CD4-positive, alpha-beta T cell (primary cell): Measurements from ENCODE around the gene RYR3. TPM values are rescaled to one million over a fixed set of nuclear protein-coding genes. Genes with fewer than 3 reads are reported as not detected.

Source experiments
- ATAC-seq: fragments of 200-7000 bp; cut with Tn5 transposase; one replicate; pipeline ENCODE4 v1.10.0; 2022; ENCODE audit warnings: mild to moderate bottlenecking; ENCODE audit not compliant: poor library complexity
- CTCF ChIA-PET: fragments of 350-600 bp; sonication (Branson Sonifier 250); formaldehyde crosslinking; loops from one replicate; lab custom pipeline; 2021; ENCODE audit warnings: antibody characterized with exemption, inconsistent platforms; lab: Charles Lee
- POLR2A ChIA-PET: fragments of 350-600 bp; sonication (Branson Sonifier 250); formaldehyde crosslinking; loops from one replicate; lab custom pipeline; 2021; ENCODE audit warnings: antibody characterized with exemption, inconsistent platforms; lab: Charles Lee
- DNase-seq, 14 experiments: peaks; one replicate each; pipeline ENCODE4 v3.0.0-alpha.2; 2013 to 2020; ENCODE audit warnings: mixed read lengths in 2 of 14
- H3K27ac ChIP-seq, 2 donors: one replicate each; pipeline versions ENCODE4 v1.5.1 to v1.7.0; 2013; ENCODE audit warnings: low read length in 2 of 2, low read depth in 1 of 2, mild to moderate bottlenecking in 1 of 2
- H3K27me3 ChIP-seq, 2 experiments: 1 replicate in 1 of 2; 2 replicates in 1 of 2; pipeline versions ENCODE4 v1.6.1 to v1.7.0; 2013; ENCODE audit warnings: low read length in 2 of 2, control low read depth in 1 of 2, mild to moderate bottlenecking in 1 of 2, moderate library complexity in 1 of 2; ENCODE audit not compliant: insufficient read depth in 2 of 2, control insufficient read depth in 1 of 2
- H3K36me3 ChIP-seq: one replicate; pipeline ENCODE4 v1.6.1; 2013; ENCODE audit warnings: low read length, control low read depth; ENCODE audit not compliant: insufficient read depth
- H3K4me1 ChIP-seq: one replicate; pipeline ENCODE4 v1.6.1; 2013; ENCODE audit warnings: low read length, control low read depth; ENCODE audit not compliant: insufficient read depth
- H3K4me3 ChIP-seq: one replicate; pipeline ENCODE4 v1.5.1; 2013; ENCODE audit warnings: mild to moderate bottlenecking, low read length, moderate library complexity
- H3K9me3 ChIP-seq, 2 experiments: 1 replicate in 1 of 2; 2 replicates in 1 of 2; pipeline versions ENCODE4 v1.6.1 to v1.7.0; 2013; ENCODE audit warnings: low read length in 2 of 2, mild to moderate bottlenecking in 2 of 2, control low read depth in 1 of 2, moderate library complexity in 1 of 2; ENCODE audit not compliant: control insufficient read depth in 1 of 2, insufficient read depth in 1 of 2
- H3K27ac Mint-ChIP-seq: one replicate; pipeline ENCODE4 v1.8.0; 2020; ENCODE audit warnings: mixed read lengths
- H3K27me3 Mint-ChIP-seq: one replicate; pipeline ENCODE4 v1.8.0; 2021; ENCODE audit warnings: mixed read lengths
- H3K36me3 Mint-ChIP-seq: one replicate; pipeline ENCODE4 v1.8.0; 2021; ENCODE audit warnings: low read depth, mixed read lengths
- H3K4me1 Mint-ChIP-seq: one replicate; pipeline ENCODE4 v1.8.0; 2021; ENCODE audit warnings: low read depth, mixed read lengths
- H3K4me3 Mint-ChIP-seq: one replicate; pipeline ENCODE4 v1.8.0; 2020; ENCODE audit warnings: mild to moderate bottlenecking, mixed read lengths
- H3K9me3 Mint-ChIP-seq: one replicate; pipeline ENCODE4 v1.8.0; 2020; ENCODE audit warnings: mixed read lengths
- CTCF ChIP-seq: fragments of 200-600 bp; IDR thresholded peaks from one replicate; pipeline ENCODE4 v1.8.0; 2022; ENCODE audit warnings: antibody characterized with exemption, mild to moderate bottlenecking
- intact Hi-C, 2 experiments: fragments of 100-400 bp; cut with DNase I in 1 of 2; cut with micrococcal nuclease in 1 of 2; formaldehyde crosslinking; loops; one replicate each; pipeline versions ENCODE4 v1.15.1 to v1.9.0; 2023 to 2025; cut with DNase I, micrococcal nuclease
- total RNA-seq, 174 experiments: library from RNA in 2 of 174; stranded (reverse) in 2 of 174; gene quantifications; one replicate each; pipeline ENCODE4 v1.2.3 and lab custom pipeline; 2021 to 2026

Gene RYR3
- total RNA-seq, 2 experiments from 2014 or later: not detected

- H3K27ac ChIP-seq: no peak overlapping the region
- H3K9me3 ChIP-seq: no peaks in the 10 kb centered on the region
- intact Hi-C loops: no loop called here
- peaks cover 17% of the 10 kb centered on the region for H3K27me3 Mint-ChIP-seq
- POLR2A ChIA-PET: no interaction called here
- no peaks in the 10 kb centered on the region for H3K27me3 ChIP-seq
- no peaks in the 10 kb centered on the region for H3K4me1 Mint-ChIP-seq
- H3K4me1 ChIP-seq: no peaks in the 10 kb centered on the region
- CTCF ChIA-PET: no interaction called here
- H3K9me3 Mint-ChIP-seq: no peaks in the 10 kb centered on the region
- no peak overlapping the region for H3K4me3 ChIP-seq
- no peak overlapping the region for H3K27ac Mint-ChIP-seq
- no peak for TF ChIP-seq CTCF
- no peaks in the 10 kb centered on the region for H3K36me3 ChIP-seq
- DNase-seq (no peak), ATAC-seq (no peak)
- H3K4me3 Mint-ChIP-seq: no peak overlapping the region
- H3K36me3 Mint-ChIP-seq: no peaks in the 10 kb centered on the region
Measured at GRCh38 chr15:33766389-33766788, 455.6 kb downstream of the RYR3 start.

- Mint-ChIP-seq H3K4me3 (no peak overlapping the region), H3K4me1 (no peaks in the 10 kb centered on the region), H3K27me3 (peaks cover 5% of the 10 kb centered on the region), H3K36me3 (no peaks in the 10 kb centered on the region), H3K27ac (no peak overlapping the region), H3K9me3 (no peaks in the 10 kb centered on the region)
- no peak overlapping the region for H3K4me3 ChIP-seq
- no peaks in the 10 kb centered on the region for H3K4me1 ChIP-seq
- CTCF ChIA-PET: no interaction called here
- ATAC-seq (no peak), DNase-seq (no peak)
- POLR2A ChIA-PET: no interaction called here
- H3K27ac ChIP-seq: no peak overlapping the region
- no peaks in the 10 kb centered on the region for H3K36me3 ChIP-seq
- intact Hi-C loops: no loop called here
- TF ChIP-seq CTCF: no peak
- H3K27me3 ChIP-seq: no peaks in the 10 kb centered on the region
- no peaks in the 10 kb centered on the region for H3K9me3 ChIP-seq
Measured at GRCh38 chr15:33768670-33769190, 458.0 kb downstream of the RYR3 start.

- Histone ChIP-seq H3K4me1 (no peaks in the 10 kb centered on the region), H3K27me3 (no peaks in the 10 kb centered on the region), H3K27ac (no peak overlapping the region), H3K36me3 (no peaks in the 10 kb centered on the region), H3K9me3 (no peaks in the 10 kb centered on the region), H3K4me3 (no peak overlapping the region)
- peaks cover 25% of the 10 kb centered on the region for H3K27me3 Mint-ChIP-seq
- no peak for DNase-seq
- ChIA-PET CTCF (no interaction called here), POLR2A (no interaction called here)
- ATAC-seq: no peak
- H3K9me3 Mint-ChIP-seq: no peaks in the 10 kb centered on the region
- H3K36me3 Mint-ChIP-seq: no peaks in the 10 kb centered on the region
- no peaks in the 10 kb centered on the region for H3K4me1 Mint-ChIP-seq
- H3K4me3 Mint-ChIP-seq: no peak overlapping the region
- no peak for TF ChIP-seq CTCF
- intact Hi-C loops: no loop called here
- H3K27ac Mint-ChIP-seq: no peak overlapping the region
Measured at GRCh38 chr15:33773969-33774368, 463.2 kb downstream of the RYR3 start.
